Measurements from ENCODE around the gene TMIGD2.

GRCh38 chr19:4279267-4279529 is 23.0 kb downstream of the TMIGD2 start:
- TF ChIP-seq CTCF (IDR thresholded peaks at IDR 0.05) (no peak), POLR2A (IDR thresholded peaks at IDR 0.05) (no peak)
